OCI-LY3 (cell line): Measurements from ENCODE around the gene MACROD2.

Source experiments
- H2AFZ ChIP-seq: fragments of 200-600, 300-600 bp; shearing (Covaris generic); 2 replicates; pipeline ENCODE4 v1.6.0; 2014; ENCODE audit warnings: antibody characterized with exemption, low read depth, low read length
- H3K27ac ChIP-seq: fragments of 200-600, 300-600 bp; sonication (generic); 2 replicates; pipeline ENCODE4 v1.5.1; 2014; ENCODE audit warnings: mild to moderate bottlenecking, low read length, moderate library complexity, mixed read lengths
- H3K27me3 ChIP-seq: fragments of 200-600, 300-600 bp; sonication (generic); 2 replicates; pipeline ENCODE4 v1.6.1; 2014; ENCODE audit warnings: low read depth, low read length, mixed read lengths
- H3K36me3 ChIP-seq: fragments of 200-600, 300-600 bp; sonication (generic); replicated peaks from 2 replicates; pipeline ENCODE3; 2014; ENCODE audit warnings: low read depth, low read length, mixed read lengths
- H3K4me1 ChIP-seq: fragments of 300-600, 200-600 bp; sonication (generic); 2 replicates; pipeline ENCODE4 v1.6.1; 2014; ENCODE audit warnings: low read length, mixed read lengths
- H3K4me2 ChIP-seq: fragments of 200-600, 300-600 bp; sonication (generic); 2 replicates; pipeline ENCODE4 v1.6.1; 2014; ENCODE audit warnings: low read length, mixed read lengths
- H3K4me3 ChIP-seq: fragments of 300-600, 200-600 bp; sonication (generic); 2 replicates; pipeline ENCODE4 v1.5.1; 2014; ENCODE audit warnings: antibody characterized with exemption, mild to moderate bottlenecking, low read length, moderate library complexity
- H3K79me2 ChIP-seq: fragments of 300-600, 200-600 bp; shearing (Covaris generic); 2 replicates; pipeline ENCODE4 v1.6.1; 2014; ENCODE audit warnings: mild to moderate bottlenecking, low read length, mixed read lengths
- H3K9ac ChIP-seq: fragments of 300-600, 200-600 bp; shearing (Covaris generic); 2 replicates; pipeline ENCODE4 v1.6.0; 2014; ENCODE audit warnings: mild to moderate bottlenecking, low read length, moderate library complexity
- H3K9me3 ChIP-seq: fragments of 200-600, 300-600 bp; shearing (Covaris generic); 2 replicates; pipeline ENCODE4 v1.6.1; 2014; ENCODE audit warnings: low read length, mixed read lengths; ENCODE audit not compliant: insufficient read depth
- H4K20me1 ChIP-seq: fragments of 200-600, 300-600 bp; sonication (generic); 2 replicates; pipeline ENCODE4 v1.6.1; 2016; ENCODE audit warnings: low read length, mixed read lengths; ENCODE audit not compliant: insufficient read depth
- EZH2phosphoT487 ChIP-seq: fragments of 200-600 bp; shearing (Covaris generic); IDR thresholded peaks from 2 replicates; pipeline ENCODE4 v1.6.1; 2018; ENCODE audit warnings: antibody characterized with exemption, mixed run types, low read depth
- TF ChIP-seq, protein P1 (sequence below): fragments of 200-600, 300-600 bp; sonication (generic); IDR thresholded peaks from 2 replicates; pipeline ENCODE4 v1.5.1; 2014; ENCODE audit warnings: antibody characterized with exemption, low read length, low read depth

The MACROD2 gene

DNA sequence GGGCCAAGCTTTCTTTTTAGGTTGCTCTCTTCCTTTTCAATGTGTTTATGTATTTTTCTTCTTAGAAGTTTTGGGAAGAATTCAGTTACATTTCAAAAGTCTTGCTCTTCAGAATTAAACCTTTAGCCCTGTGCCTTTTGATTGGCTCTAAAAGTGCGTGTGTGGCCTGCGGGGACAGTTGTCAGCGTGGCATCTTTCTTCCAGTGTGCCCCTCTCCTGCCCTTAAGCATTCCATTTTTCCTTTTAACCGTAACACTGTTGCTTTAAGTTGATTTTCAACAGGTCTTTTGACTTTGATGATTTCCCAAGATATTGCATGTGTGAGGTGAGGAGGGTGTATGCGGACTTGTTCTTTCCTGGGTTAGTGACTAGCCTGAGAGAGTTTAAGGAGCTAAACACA is 1341.2 kb downstream of the MACROD2 start:
- Histone ChIP-seq H4K20me1 (no peaks in the 10 kb centered on the region), H3K27me3 (0 out of 2 replicates have a peak, but pooled peaks cover 3% of the 10 kb centered on the region), H2AFZ (no peak overlapping the region), H3K9me3 (no peaks in the 10 kb centered on the region), H3K27ac (no peak overlapping the region), H3K79me2 (no peaks in the 10 kb centered on the region), H3K4me3 (no peak overlapping the region), H3K36me3 (no peaks in the 10 kb centered on the region), H3K9ac (no peak overlapping the region), H3K4me1 (peaks cover 15% of the 10 kb centered on the region), H3K4me2 (no peak overlapping the region)
- TF ChIP-seq, protein P1, sequence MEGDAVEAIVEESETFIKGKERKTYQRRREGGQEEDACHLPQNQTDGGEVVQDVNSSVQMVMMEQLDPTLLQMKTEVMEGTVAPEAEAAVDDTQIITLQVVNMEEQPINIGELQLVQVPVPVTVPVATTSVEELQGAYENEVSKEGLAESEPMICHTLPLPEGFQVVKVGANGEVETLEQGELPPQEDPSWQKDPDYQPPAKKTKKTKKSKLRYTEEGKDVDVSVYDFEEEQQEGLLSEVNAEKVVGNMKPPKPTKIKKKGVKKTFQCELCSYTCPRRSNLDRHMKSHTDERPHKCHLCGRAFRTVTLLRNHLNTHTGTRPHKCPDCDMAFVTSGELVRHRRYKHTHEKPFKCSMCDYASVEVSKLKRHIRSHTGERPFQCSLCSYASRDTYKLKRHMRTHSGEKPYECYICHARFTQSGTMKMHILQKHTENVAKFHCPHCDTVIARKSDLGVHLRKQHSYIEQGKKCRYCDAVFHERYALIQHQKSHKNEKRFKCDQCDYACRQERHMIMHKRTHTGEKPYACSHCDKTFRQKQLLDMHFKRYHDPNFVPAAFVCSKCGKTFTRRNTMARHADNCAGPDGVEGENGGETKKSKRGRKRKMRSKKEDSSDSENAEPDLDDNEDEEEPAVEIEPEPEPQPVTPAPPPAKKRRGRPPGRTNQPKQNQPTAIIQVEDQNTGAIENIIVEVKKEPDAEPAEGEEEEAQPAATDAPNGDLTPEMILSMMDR: no peak
- TF ChIP-seq EZH2phosphoT487: no peak

DNA sequence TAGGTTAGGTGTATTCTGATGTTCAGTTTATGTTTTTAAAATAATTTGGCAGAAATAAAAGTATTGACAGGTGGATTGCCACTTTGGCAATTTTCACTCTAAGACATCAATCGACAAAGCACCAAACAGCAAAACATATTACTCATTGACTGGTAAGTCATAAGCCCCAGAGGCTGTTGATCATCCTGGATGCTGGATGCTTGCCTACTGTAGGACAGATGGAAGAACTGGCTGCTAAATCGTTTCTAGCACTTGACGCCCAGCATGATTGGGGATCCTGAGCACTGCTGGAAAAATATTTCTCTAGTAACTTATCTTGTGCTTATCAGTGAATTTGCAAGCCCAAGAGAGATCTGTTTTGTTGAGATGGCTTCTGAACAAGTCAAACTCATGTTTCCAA is 1343.9 kb downstream of the MACROD2 start:
- no peak overlapping the region for H3K27ac ChIP-seq
- TF ChIP-seq EZH2phosphoT487: no peak
- TF ChIP-seq, protein P1: no peak
- H3K4me3 ChIP-seq: no peak overlapping the region
- no peak overlapping the region for H3K9ac ChIP-seq
- no peak overlapping the region for H3K4me2 ChIP-seq
- no peaks in the 10 kb centered on the region for H3K36me3 ChIP-seq
- no peaks in the 10 kb centered on the region for H4K20me1 ChIP-seq
- H3K9me3 ChIP-seq: no peaks in the 10 kb centered on the region
- no peaks in the 10 kb centered on the region for H3K4me1 ChIP-seq
- H2AFZ ChIP-seq: no peak overlapping the region
- H3K79me2 ChIP-seq: no peaks in the 10 kb centered on the region
- H3K27me3 ChIP-seq: no peaks in the 10 kb centered on the region

DNA sequence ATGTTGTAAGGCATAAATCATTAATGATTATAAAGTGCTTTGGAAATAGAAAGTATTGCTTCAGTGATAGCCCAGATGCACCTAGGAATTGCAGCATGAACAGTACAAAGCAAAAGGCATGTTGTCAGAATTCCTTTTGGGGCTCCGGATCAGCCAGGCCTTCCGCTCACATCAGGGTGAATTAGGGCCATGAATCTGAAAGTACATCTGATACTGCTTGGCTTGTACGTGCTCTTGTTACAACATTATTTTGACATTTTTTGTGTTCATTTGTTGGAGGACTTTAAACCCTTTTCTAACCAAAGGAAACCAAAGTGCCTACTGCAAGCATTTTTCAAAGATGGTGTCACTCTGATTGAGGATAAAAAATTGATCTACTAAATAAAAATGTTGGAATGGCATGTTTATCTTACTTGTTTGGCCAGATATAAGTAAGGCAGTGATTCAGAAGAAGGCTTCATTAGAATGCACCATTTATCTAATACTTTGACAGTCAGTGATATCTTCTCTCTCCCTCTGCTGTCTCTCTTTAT is 1347.7 kb downstream of the MACROD2 start:
- H3K79me2 ChIP-seq: no peaks in the 10 kb centered on the region
- no peaks in the 10 kb centered on the region for H3K36me3 ChIP-seq
- H3K27ac ChIP-seq: no peak overlapping the region
- H3K9ac ChIP-seq: no peak overlapping the region
- H3K4me3 ChIP-seq: no peak overlapping the region
- no peak overlapping the region for H2AFZ ChIP-seq
- H3K9me3 ChIP-seq: no peaks in the 10 kb centered on the region
- H3K4me1 ChIP-seq: no peaks in the 10 kb centered on the region
- H3K27me3 ChIP-seq: no peaks in the 10 kb centered on the region
- no peak overlapping the region for H3K4me2 ChIP-seq
- no peaks in the 10 kb centered on the region for H4K20me1 ChIP-seq
- TF ChIP-seq EZH2phosphoT487: no peak
- TF ChIP-seq, protein P1: no peak

DNA sequence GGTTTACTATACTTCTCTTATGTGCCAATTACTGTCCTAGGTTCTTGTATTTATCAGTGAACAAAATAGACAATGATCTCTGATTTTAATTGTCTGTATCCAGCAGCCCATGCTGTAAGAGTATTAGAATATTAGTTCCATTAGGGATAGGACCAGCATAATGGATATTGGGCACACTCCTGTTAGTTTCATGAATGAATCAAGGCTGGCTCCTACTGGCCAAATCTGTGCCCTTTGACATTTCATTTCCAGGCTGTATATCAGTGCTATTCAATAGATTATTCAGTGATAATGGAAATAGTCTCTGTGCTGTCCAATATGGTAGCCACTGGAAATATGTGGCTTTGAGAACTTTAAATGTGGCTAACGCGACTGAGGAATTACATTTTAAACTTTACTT is 1350.0 kb downstream of the MACROD2 start:
- Histone ChIP-seq H3K4me2 (no peak overlapping the region), H3K9me3 (no peaks in the 10 kb centered on the region), H3K4me1 (peaks cover 5% of the 10 kb centered on the region), H3K27ac (no peak overlapping the region), H3K36me3 (no peaks in the 10 kb centered on the region), H4K20me1 (no peaks in the 10 kb centered on the region), H3K4me3 (no peak overlapping the region), H3K9ac (no peak overlapping the region), H3K27me3 (no peaks in the 10 kb centered on the region), H2AFZ (no peak overlapping the region), H3K79me2 (no peaks in the 10 kb centered on the region)
- TF ChIP-seq, protein P1: peak; percentile 38
- no peak for TF ChIP-seq EZH2phosphoT487
